Epidermal melanocyte (primary cell): ENCODE results near the gene ATF6.

Experiments used
- DNase-seq: peaks from one replicate; pipeline ENCODE4 v3.0.0; 2011; ENCODE audit warnings: low spot score; ENCODE audit not compliant: insufficient read length

ATF6 gene

DNA sequence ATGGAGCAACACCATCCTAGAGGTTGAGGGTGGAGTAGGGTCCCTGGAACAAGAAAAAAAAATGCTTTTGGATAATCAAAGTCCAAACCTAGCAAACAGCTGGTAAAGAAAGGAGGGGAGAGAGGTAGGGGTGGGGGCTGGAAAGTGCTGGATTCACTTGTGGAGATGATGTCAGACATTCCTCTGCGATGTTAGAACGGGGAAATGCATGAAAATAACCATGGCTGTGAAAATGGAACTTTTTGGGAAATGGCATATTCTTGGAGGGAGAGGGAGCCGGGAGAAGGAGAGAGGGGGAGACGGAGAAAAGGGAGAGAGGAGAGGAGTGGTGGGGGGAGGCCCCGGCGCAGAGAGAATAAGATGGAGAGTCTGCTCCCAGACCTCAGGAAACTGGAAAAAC lies 203.9 kb downstream of the ATF6 start:
- no peak for DNase-seq

DNA sequence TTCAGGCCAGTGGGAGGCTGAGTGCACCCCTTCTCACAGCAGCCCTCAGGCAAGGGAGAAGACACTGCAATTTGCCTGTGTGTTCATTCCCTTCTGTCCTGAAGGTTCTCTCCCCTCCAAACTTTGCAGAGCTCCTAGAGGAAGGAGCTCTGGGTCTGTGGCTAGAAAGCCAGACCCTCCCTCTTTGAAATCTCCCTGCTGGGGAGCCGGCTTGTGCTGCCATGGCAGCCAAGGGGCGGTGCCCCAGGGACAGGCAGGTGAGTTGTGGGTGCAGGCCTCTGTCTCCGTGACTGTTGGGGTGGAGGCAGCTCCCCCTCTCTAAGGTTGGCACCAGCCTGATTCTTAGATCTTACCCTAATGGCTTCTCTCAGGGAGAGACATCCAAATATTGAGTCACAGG lies 204.5 kb downstream of the ATF6 start:
- DNase-seq: no peak

DNA sequence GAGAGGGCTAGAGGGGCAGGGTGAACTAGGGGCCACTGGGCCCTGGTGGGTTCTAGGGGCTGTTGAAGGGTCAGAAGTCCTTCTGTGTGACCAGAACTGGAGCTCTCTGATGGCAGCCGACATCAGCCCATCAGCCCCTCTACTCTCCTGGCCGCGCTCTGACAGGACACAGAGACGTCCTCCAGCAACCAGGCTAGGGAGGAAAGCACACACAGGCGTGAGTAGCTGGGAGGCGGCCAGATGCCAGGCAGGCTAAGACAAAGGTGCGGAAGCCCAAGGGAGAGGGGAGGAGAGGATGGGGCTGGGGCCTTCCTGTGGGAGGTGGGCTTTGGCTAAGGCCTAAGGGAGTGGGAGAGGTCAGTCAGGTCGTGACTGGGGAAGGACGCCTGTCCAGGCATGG lies 206.7 kb downstream of the ATF6 start:
- DNase-seq: no peak

DNA sequence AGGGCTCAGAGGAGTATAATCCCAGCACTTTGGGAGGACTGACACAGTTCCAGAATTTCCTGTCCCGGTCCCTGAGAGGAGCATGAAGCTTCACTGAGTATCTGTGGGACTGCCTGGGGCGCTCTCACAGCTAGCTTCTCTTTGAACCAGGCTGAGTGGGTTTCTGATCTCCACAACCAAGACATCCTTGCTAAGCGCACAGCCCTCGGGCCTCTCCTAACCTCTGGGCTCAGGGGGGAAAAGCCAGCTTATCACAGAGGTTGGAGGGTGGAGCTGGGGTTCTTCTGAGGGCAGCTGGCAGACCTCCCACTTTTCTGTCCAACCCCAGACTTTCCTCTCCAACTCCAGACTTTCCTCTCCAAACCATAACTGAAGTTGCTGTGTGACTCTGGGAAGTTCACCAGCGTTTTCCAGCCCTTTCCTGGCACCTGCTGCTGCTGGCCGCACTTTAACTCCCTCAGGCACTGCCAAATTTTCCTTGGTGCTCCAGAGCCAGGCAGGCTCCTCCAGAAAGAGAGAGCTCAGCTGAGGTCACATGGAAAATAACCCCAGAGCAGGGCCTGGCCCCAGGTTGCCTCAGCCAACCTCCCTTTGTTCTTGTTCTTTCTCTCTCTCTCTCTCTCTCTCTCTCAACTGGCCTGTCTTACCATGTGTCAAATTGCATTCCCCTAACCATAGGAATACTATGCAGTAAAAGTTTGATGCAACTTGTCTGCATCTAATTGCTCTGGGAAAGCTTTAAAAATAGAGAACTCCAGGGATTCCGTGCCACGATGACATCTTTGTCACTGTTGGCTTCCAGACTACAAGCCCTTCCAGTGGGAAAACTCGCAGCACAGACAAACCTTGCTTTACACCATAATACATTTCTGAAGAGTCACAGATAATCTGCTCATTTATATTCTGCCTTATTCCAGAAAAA lies 208.1 kb downstream of the ATF6 start:
- DNase-seq: peak; percentile 29

GRCh38 chr1:161978011-161978790 lies 212.1 kb downstream of the ATF6 start:
- no peak for DNase-seq

- no peak for DNase-seq
Observed at GRCh38 chr1:161981126-161981525, 215.0 kb downstream of the ATF6 start.

GRCh38 chr1:161981735-161982506 lies 215.8 kb downstream of the ATF6 start:
- no peak for DNase-seq

- DNase-seq: no peak
Observed at GRCh38 chr1:161982507-161982895, 216.4 kb downstream of the ATF6 start.

- DNase-seq: no peak
Observed at GRCh38 chr1:161982917-161983316, 216.8 kb downstream of the ATF6 start.

GRCh38 chr1:161983725-161984124 lies 217.6 kb downstream of the ATF6 start:
- no peak for DNase-seq

GRCh38 chr1:161985301-161985822 lies 219.2 kb downstream of the ATF6 start:
- no peak for DNase-seq

DNA sequence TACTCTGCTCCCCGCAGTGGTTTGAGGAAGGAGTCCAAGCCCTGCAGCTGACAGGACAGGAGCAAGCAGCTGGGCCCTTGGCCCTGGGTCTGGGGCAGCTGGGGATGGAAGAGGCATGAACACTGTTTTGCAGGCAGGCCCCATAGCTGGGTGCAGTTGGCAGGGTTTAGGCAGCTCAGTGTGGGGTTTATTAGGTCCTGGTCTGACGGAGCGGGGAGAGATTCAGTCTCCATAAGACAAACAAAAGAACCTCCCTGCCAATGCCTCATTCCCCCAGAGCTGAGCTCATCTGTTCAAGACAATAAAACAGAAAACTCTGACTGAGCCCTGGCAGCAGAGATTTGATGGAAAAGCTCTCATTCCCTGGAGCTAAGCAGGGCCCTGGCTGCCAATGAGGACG lies 220.2 kb downstream of the ATF6 start:
- no peak for DNase-seq

DNA sequence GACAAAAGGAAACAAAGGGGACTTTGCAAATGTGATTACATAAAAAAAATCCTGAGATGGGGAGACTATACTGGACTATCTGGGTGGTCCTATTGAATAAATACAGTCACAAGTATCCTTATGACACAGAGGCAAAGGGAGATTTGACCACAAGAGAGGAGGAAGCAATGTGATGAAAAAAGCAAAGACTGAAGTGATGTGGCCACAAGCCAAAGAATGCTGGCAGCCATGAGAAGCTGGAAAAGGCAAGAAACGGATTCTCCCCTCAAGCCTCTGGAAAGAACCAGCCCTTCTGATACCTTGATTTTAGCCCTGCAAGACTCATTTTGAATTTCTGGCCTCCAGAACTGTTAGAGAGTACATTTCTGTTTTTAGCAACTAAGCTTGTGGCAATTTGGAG lies 221.2 kb downstream of the ATF6 start:
- no peak for DNase-seq

- DNase-seq: no peak
Observed at GRCh38 chr1:161987872-161988271, 221.8 kb downstream of the ATF6 start.

DNA sequence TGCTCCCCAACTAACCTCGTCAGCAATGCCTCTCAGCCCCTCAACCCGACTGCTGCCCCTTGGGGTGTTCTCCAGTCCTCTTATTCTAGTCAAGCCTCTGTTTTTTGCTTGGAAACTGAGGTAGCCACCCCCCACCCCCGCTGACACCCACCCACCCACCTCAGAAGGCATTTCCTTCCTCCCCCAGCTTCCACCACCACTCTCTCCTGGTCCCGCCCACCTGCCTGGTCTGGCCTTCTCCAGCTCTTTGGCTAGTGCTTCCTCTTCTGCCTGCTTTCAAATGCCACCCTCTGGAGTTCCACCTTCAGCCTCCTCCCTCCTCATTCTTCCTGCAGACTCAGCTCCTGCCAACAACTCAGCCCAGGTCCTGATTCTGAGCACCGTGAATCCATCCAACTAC lies 222.3 kb downstream of the ATF6 start:
- no peak for DNase-seq

- DNase-seq: no peak
Observed at GRCh38 chr1:161989108-161989507, 223.0 kb downstream of the ATF6 start.

- no peak for DNase-seq
Observed at GRCh38 chr1:161989786-161990185, 223.7 kb downstream of the ATF6 start.

DNA sequence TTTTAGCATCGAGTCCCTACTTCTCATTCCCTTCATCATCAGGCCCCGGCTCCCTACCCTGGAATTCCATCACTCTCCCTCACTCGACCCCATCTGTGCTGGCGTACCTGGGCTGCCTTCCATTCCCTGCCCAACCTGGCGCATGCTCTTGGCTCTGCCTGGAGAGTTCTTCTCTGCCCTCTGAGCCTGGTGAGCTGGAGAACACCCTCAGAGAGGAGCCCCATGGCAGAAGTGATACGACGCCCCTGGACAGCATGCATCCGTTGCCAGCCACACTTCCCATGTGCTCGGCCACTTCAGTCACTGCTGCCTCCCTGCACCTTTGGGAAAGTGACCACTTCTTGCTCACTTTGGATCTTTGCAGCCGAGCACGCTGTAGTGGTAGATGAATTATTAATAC lies 227.5 kb downstream of the ATF6 start:
- DNase-seq: no peak

DNA sequence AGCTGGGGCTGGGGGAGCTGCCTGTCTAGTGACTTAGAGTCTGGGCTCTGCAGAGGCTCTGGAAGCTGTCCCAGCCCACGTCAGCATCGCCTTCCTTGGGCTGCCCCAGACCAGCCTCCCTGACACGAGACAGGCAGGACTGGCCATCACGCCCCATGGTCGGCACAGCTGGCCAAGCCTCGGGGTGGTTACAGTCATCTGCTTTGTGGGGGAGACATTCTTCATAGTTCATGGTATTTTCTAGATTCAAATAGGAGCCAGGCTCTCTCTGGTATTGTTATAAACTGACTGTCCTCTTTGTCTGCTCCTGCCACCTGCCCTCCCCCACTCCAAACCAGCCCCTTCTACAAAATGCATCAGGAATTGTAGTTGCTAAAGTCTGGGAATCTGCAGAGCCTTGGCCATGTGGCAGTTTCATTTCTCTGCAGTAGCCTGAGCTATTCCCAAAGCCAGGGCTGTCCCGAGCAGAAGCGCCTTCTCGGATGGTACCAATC lies 228.1 kb downstream of the ATF6 start:
- peak; percentile 84 for DNase-seq

DNA sequence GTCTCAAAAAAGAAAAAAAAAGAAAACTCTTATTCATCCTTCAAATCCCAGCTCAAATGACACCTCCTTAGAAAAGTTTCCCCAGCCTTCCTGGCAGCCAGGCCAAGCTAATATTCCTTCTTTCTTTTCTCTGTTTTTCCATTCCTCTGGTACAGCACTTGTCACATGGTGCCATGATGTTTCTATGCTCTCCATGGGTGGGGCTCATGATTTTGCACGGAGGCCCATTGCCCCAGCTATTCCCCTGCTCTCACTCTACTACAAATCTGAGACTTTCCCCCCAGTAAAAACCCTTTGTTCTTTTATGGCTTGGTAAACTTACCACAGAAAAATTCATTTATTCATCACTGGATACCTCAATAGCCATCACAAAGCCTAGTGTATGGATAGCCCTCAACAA lies 231.0 kb downstream of the ATF6 start:
- no peak for DNase-seq

GRCh38 chr1:161998811-161999210 lies 232.7 kb downstream of the ATF6 start:
- no peak for DNase-seq
